CD4-positive, alpha-beta T cell treated with Interferon gamma for 1 hour (primary cell): ENCODE measurements around the gene TAGLN.
A peak's percentile ranks its signal among the peaks of the same experiment; 100 is the strongest.

Source experiments
- DNase-seq: peaks from one replicate; pipeline ENCODE4 v3.0.0-alpha.2; 2020

TAGLN gene

DNA sequence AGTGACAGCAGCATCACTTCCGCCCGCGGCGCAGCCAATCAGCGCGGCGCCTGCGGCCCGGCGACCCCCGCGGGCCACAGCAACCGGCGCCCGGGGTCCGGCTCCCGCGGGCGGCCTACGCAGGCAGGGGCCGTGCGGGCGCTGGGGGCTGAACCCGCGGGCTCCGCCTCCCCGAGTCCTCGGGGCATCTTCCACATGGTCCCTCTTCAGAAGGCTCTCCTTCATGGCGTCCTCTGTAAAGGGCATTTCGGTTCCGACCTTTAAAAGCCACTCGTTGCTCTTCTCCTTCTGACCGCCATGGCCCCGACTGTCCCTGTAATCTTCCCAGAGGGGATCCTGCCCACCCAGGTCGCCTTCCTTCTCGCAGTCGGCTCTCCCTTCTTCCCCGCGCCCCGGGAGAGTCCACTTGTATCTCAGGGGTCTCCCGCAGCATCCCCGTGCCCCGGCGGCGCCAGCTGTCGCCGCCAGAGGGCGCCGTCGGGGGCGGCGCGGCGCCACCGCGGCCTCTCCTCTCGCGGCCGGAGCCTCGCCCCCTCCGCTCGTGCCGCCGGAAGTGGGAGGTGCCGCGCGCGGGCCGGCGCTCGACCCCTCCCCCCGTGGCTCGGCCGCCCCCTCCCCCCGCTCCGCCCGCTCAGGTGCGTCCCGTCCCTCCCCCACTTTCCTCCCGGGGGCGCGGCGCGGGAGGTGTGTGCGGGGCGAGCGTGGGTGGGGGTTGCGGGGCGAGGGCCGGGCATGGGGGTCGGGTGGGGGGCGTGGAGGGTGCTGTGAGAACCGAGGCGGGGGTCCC is 33.1 kb downstream of the TAGLN start, which contains the start of gene RNF214:
RNF214 (plus strand) TSS at position 580 of the 787 bp plus-strand sequence. CDS start 1,602 bp downstream, outside the sequence.
- DNase-seq: peak; percentile 81

DNA sequence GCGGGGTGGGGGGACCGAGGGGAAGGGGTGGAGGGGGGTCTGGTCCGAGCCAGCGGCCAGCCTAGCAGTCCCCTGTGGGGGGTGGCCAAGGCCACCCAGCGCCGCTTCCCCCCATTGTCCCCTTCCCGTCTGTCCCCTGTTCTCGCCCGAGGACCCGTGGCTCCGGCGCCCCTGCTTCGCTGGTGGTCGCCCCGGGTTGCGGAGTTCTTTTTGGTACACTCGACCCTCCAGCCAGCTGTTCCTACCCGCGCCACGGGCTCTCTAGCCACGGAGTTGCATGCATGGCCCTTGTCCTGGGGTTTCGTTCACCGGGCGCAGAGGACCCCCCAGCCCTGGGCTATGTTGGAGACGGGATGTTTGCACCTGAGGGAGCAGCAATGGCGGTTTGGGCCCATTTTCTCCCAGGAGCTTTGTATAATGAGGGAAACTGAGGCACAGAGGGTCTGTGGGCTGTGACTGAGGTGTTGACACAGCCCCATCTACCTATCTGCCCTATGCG is 33.8 kb downstream of the TAGLN start:
- DNase-seq: no peak

DNA sequence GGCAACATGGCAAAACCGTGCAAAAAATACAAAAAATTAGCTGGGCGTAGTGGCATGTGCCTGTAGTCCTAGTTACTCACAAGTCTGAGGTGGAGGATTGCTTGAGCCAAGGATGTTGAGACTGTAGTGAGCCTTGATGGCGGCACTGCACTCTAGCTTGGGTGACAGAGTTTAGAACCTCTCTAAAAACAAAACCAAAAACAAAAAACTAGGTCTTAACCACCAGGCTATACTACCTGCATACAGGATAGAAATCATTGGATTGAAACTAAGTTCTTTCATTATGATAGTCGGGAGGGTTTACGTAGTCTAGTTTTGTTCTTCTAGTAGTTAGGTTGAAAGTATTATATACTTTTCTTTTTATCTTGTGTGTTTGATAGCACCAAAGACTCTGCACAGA is 39.1 kb downstream of the TAGLN start:
- no peak for DNase-seq

DNA sequence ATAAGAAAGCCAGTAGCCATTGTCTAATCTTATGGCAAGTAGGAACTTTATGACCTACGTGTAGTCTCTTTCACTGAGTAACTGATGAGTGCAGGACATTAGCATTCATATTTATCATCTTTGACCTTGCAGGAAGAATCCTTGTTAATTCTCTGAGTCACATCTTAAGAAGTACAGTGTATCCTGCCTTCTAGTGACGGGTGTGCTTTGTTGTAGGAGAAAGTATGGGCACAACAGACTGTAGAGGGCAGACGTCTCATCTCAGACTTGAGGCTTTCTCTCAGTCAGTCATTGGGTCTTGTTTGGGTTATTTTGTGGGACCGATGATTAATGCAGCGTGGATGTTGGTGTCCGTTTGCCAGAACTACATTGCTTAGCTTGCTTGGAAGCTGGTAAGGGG is 40.1 kb downstream of the TAGLN start:
- DNase-seq: no peak

DNA sequence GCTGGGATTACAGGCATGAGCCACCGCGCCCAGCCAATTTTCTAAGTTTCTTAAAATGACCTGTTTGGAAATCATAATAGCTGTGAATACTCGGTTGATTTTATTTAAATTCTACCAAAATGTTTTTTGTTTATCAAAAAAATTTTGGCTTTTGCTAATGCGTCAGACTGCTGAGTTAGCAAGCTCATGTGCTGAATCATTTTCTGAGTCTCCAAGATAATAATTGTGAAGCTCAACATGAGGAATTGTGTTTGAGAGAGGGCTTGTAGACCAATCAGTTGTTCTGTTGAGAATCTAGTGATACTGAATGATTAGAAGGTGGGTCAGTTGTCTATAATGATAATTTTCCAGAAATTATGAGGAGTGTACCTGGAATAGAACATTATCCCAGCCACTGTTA is 49.2 kb downstream of the TAGLN start:
- DNase-seq: no peak

DNA sequence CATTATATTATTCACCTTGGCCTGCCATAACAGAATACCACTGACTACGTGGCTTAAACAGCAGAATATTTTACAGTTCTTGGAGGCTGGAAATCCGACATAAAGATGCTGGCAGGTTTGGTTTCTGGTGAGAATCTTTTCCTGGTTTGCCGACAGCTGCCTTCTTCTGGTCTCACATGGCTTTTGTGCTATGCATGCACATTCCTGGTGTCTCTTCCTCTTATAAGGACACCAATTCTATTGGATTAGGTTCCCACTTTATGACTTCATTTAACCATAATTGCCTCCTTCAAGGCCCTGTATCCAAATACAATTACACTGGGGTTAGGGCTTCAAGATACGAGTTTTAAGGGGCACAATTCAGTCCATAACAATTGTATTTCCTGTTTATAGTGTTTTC is 50.4 kb downstream of the TAGLN start:
- DNase-seq: no peak

DNA sequence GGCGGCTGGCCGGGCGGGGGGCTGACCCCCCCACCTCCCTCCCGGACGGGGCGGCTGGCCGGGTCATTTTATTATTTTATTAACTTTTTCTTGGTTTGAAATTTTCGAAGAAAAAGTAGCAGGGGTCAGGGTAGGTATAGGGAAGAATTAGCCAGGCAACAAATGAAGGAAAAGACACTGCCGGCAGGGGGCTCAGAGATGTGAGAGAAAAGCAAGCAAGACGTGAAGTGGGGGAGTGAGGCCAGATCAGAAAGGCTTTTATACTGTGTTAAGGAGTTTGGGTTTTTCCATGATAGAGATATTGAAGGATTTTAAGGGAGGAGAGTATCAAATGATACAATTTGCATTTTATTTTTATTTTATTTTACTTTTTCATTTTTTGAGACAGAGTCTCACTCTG is 52.3 kb downstream of the TAGLN start:
- DNase-seq: no peak

DNA sequence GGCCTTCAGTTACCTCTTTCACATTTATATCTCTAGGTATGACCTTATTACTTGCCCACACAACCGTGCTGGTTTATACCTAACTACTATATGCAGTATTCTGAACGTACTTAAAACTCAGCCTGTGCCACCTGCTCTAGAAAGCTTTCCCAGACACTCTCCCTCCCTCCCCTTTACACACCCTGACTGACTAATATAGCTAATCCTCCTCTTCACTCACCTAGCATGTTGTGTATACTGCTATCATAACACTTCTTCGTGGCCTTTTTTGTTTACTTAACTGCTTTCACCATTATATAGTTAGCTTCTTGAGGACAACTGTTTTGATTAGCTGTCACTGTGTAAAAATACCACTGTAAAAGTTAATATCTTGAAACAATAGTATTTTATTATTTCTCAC is 56.8 kb downstream of the TAGLN start:
- DNase-seq: no peak

DNA sequence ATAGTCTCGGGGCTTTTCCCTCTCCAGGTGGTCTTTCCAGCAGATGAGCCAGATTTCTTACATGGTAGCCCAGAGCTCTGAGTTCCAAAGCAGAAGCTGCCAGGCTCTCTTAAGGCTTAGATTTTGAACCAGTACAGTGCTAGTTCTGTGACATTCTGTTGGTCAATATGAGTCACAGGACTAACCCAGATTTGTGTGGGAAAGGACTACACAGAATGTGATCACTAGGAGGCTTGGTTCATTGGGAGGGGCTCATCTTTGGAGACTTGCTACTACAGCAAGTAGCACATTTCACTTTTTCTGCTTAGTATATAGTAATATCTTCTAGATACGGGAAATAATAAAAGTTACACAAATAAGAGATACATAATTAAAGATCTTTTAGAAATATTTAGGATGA is 57.4 kb downstream of the TAGLN start:
- no peak for DNase-seq
